HG03280 (cell line): ENCODE data around the gene OGFR.

ENCODE experiments used
- ATAC-seq: cut with Tn5 transposase; IDR thresholded peaks from one replicate; pipeline ENCODE4 v1.9.1; 2021; ENCODE audit warnings: mild to moderate bottlenecking, moderate library complexity; ENCODE audit not compliant: unreplicated experiment

Gene OGFR

DNA sequence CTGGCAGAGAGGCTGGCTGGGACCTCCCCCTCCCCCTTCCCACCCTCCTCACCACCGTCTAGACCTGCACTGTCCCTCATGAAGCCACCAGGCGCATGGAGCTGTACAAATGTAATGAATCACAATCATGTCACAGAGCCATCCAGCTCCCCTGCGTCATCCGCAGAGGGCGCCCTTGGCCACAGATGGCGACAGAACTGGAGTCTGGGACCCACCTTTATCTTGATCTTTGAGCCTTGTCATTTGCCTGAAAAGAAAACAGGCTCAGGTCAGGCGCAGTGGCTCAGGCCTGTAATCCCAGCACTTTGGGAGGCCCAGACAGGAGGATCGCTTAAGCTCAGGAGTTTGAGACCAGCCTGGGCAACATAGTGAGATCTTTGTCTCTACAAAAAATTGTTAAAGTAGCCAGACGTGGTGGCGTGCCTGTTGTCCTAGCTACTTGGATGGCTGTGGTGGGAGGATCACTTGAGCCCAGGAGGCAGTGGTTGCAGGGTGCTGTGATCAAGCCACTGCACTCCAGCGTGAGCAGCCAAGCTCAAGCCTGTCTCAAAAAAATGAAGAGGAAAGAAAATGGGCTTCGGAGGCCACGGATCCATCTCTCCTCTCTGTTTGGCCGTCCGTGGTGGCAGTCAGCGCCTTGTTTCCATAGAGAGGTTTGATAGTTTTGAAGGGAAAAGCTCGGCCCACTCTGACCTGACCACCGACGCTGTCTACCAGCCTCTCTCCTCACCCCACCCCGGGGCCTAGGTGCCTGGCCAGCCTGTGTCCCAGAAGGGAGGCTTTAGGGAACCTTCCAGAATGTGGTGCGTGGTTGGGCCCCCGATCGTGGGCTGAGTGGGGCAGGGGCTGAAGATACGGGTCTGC lies 18.4 kb downstream of the OGFR start:
- ATAC-seq: no peak

DNA sequence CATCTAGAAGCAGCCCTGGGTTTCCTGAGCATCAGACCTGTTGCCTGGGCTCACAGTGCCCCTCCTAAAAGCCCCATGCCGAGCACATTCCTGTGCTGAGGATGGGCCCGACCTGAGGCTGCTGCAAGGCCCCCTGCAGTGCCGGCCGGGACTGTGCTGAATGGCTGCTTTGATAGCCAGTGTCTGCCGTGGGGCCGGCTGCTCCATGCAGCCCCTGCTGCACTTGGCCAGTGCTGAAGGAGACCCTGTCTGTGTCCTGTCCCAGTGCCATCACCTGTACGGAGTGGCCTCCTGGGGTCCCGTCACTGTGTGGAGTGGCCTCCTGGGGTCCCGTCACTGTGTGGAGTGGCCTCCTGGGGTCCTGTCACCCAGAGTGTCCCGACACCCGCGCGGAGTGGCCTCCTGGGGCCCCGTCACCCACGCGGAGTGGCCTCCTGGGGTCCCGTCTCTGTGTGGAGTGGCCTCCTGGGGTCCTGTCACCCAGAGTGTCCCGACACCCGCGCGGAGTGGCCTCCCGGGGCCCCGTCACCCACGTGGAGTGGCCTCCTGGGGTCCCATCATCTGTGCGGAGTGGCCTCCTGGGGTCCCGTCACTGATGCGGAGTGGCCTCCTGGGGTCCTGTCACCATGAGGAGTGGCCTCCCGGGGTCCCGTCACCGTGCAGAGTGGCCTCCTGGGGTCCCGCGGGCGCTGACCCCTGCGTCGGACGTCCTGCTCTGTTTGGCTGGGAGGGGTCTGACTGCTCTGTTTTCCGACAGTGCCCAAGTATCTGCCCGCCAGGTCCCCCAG lies 19.2 kb downstream of the OGFR start:
- ATAC-seq: no peak

DNA sequence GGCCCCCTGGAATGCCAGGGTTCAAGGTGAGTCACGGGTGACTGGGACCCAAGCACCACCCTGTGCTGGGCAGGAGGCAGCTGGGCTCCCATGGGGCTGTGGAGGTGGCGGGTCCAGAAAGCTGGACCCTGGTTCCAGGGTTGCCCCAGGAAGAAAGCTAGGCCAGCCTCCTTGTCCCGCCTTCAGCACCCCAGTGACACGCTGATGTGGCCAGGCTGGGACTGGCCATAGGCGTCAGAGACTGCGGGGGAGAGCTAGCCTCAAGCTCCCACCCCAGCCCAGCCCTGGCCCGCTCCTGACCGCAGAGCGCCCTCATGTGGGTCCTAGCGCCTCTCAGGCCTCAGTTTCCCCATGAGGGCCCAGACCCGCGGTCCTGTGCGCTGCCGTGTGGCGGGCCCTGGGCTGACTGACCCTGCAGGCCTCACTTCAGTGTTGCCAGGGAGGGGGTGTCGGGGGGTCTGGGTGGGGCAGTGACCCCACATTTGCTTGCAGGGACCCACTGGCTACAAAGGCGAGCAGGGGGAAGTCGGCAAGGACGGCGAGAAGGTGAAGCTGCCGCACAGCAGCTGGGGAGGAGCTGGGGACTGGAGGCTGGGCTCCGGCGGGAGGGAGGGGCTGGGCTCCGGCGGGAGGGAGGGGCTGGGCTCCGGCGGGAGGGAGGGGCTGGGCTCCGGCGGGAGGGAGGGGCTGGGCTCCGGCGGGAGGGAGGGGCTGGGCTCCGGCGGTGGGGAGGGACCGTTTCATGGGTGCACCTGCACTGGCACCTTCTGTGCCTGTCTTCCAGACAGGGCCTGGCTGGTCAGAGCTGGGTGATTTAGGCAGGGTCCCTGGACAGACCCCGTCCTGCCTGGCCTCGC lies 20.1 kb downstream of the OGFR start:
- no peak for ATAC-seq

DNA sequence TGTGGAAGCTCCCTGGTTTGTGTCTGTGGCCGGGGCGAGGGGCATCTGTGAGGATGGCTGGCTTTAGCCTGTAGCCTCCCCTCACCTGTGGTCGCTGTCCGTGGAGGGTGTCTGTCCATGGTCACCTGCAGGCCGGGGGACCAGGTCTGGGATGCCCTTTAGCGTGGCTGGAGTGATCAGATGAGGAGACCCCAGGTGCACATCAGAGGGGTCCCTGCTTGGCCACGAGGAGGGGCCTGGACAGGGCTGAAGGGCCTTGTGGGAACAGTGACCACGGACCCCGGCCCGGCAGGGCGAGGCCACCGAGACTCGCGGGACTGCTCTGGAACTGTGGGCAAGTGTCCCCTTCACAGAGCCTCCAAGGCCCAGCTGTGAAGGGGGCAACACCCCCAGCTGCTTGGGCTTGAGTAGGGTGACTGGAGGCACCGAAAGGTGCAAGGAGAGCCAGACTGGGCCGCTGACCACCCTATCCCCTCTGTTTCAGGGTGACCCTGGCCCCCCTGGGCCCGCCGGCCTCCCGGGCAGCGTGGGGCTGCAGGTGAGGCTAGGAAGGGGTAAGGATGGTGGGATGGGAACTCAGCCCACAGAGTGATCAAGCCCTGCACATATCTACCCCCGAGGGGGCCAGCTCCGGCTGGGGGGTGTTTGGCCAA lies 20.8 kb downstream of the OGFR start:
- no peak for ATAC-seq

DNA sequence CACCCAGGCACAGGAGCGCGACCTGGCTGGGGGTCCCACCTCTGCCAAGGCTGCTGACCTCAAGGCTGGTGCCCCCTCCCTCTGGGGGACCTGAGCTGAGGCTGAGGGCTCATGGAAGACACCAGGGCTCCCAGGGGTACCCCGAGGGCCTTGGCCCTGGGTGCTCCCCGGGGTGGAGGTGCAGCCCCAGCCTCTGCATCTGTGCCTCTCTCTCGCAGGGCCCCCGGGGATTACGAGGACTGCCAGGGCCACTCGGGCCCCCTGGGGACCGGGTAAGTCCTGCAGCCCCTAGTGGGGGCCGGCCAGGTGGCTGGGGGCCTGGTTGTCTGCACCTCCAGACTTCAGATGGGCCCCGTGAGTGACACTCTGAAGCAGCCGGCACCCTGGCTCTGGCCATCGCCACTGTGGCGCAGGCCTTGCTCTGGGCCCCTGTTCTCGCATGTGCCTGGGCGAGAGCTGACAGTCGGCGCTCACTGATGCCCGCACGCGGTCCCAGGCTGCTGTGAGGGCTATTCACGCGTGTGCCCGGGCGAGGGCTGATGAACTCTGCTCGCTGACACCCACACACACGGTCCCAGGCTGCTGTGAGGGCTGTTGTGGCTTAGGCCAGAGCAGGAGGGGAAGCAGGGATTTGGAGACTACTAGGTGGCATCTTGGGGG lies 21.5 kb downstream of the OGFR start:
- no peak for ATAC-seq

DNA sequence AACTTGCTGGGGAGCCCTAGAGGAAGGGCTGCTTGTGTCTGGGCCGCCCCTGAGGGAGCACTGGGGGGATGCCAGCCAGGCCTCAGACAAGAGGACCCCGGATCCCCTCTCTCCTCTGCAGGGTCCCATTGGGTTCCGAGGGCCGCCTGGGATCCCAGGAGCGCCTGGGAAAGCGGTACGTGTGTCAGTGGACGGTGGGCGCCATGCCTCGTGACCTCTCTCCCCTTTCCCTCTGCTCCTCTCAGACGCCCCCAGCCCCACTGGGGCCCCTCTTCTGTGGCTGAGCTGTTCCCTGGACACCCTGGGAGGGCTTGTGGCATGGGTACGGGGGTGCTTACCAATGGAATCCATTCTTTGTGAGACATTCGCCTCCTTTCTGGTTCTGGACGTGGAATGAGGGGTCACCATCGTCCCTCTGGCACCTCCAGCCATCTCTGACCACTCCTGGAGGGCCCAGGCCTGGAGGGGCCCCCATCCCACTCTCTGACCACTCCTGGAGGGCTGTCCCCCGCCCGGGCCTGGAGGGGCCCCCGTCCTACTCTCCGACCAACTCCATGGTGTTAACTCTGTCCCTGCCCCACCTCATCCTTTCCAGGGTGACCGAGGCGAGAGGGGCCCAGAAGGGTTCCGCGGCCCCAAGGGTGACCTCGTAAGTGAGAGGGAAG lies 22.1 kb downstream of the OGFR start:
- no peak for ATAC-seq

DNA sequence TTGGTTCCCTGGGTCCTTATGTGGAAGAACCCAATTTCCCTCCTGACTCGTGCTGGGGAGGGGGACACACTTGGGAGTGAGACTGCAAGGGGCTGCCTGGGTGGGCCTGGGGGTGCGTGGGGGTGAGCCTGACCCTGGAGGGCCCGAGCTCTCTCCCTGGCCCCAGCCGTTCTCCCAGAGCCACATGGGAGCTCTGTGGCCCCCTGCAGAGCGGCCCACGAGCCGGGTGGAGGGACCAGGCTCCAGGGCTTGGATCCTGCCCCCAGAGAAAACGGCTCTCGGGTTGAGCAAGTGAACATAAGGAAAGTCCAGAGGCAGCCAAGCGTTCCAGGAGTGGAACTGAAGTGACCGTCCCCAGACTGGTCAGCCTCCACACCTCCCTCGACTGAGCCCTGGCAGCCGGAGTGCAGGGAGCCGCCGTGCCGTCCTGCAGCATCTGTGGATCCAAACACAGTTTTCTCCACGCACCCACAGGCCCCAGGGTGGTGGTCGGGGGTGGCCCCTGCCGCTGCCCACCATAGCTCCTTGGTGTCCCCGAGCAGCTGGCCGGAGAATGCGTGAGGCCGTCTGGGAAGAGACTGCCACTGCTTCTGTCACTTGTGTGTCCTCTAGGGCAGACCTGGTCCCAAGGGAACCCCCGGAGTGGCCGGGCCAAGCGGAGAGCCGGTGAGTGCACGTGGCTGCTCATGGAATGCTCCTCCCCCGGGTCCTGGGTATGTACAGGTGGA lies 22.8 kb downstream of the OGFR start:
- no peak for ATAC-seq

DNA sequence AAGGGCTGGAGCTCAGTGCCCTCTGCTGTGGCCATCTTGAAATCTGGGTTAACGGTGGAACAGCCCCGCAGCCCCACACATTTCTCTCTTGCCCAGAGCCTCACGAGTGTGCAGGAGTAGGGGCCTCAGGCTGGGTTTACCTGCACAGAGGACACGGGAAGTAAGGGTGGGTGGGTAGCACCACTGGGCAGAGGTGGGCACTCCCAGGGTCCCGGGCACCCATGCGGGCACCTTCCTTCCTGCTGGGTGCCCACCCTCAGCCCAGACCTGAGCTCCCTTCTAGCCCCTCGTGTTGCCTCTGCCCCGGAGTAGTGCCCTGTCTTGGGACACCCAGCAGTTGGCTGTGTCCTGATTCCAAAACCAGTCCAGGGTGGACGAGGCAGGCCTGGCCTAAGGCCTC lies 23.4 kb downstream of the OGFR start:
- ATAC-seq: no peak

DNA sequence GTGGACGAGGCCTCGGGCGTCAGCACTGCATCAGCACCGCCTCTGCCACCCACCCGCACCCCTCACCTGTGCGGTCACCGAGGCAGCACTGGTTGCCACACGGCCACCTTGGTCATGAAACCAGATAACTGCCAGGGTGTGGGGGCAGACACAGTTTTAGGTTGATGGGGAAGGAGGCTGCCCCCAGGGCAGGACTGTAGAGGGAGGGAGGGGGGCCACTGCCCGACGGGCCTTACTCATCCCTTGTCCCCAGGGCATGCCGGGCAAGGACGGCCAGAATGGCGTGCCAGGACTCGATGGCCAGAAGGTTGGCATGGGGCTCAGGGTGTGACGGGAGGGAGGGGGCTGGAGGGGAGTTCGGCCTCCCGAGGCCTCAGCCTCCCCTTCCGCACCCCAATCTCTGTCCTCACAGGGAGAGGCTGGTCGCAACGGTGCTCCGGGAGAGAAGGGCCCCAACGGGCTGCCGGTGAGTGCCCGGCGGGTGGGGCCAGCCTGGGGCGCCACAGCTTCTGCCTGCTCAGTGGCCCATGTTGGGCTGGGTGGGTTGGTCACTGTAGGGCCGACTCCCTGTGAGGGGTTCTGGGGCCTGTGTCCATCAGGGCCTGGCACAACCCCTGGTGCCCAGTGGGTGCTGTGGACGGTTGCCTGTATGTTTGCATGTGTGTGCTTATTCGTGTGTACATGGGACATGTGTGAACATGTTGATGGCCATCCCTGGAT lies 24.0 kb downstream of the OGFR start:
- ATAC-seq: no peak

DNA sequence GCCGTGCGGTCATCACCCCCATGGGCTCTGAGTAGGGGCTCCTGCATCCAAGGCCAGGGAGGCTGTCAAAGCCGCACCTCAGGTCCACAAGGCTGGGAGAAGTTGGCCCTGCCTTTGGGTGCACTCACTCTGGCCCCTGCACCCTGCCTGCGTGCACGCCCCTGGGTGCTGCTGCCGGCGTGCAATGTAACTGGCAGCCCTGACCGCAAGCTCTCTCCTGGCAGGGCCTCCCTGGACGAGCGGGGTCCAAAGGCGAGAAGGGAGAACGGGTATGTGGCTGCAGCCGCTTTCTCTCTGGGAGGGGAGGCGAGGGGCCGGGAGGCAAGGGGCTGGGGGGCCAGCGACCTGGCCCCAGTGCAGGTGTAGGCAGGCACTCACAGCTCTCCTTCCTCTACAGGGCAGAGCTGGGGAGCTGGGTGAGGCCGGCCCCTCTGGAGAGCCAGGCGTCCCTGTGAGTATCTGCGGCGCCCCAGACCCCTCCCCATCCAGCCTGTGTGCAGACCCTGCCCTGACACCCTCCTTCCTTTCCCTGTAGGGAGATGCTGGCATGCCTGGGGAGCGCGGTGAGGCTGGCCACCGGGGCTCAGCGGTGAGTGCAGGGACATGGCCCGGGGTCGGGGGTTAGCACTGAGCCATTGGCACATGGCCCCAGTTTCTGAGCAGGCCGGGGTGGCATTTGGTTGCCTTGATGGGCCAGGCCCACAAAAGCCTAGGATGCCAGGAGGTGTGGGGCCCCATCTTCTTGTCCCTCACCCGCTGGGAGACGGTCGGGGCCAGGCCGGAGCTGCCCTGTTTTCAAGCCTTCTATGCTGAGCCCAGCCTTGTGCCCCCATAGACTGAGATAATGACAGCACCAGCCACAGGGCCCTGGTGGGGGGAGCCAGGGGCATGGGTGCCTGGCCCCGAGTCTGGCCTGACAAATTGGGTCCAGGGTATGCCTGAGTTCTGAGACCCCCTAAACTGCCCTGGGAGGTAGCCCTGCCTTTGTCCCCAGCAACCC lies 24.9 kb downstream of the OGFR start:
- no peak for ATAC-seq

DNA sequence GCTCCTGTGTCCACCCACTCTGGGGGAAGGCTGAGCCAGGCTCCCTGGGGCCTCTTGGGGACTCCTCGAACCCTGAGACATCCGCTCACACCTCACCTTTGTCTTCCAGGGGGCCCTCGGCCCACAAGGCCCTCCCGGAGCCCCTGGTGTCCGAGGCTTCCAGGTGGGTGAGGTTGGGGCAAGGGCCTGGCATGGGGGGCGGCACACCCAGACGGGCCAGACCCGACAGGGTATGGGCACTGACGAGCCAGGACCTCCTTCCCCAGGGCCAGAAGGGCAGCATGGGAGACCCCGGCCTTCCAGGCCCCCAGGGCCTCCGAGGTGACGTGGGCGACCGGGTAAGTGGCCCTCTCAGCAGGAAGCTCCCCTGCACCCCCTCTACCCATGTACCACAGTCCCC lies 25.6 kb downstream of the OGFR start:
- no peak for ATAC-seq

DNA sequence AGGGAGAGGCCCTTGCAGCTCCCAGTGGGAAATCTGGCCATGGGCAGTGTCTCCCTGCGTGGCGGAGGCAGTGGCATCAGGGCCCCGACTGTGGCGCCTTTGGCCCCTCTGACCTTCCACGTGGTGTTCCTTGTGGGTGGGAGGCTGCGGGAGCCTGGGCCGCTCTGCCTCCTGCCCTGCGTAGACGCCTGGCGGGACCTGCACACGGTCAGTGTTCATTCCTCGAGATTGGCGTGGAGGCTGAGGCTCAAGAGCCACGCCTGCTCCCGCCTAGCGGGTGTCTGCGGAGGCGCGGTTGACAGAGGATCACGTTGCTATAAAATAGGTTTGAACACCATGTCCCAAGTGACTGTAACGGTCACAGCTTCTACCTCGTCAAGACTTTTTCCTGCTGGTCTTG lies 26.2 kb downstream of the OGFR start:
- no peak for ATAC-seq

DNA sequence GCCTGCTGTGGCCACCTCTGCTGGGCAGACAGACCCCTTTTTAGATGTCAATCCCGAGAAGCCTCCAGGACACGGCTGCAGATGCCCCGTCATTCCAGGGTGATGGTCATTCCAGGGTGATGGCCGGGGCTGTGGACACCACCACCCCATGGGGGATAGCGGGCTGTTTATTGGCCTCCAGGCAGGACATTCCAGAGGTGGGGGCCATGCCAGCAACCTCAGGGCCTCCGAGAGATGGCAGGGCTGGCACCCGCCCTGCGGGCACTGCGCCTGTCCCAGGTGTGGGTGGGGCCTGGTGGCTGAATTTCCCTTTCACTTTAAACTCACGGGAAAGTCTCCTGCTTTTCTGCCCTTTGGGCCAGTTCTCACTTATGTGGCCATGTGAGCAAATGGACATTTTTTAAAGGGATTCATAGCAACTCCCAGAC lies 26.7 kb downstream of the OGFR start:
- no peak for ATAC-seq

DNA sequence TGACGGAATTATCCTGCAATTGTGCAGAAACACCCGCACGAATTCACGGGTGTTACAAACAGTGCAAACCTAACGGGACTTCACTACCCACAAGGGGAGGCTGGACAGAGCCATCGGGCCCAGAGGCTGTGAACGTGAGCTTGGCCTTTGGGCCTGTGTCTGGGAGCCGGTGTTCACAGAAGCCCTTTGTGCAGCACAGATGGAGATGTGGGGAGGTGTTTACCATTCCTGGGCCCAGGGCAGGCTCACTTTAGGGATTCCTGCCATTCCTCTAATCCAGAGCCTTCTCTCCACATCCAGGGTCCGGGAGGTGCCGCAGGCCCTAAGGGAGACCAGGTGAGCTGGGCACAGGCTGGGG lies 27.2 kb downstream of the OGFR start:
- no peak for ATAC-seq

DNA sequence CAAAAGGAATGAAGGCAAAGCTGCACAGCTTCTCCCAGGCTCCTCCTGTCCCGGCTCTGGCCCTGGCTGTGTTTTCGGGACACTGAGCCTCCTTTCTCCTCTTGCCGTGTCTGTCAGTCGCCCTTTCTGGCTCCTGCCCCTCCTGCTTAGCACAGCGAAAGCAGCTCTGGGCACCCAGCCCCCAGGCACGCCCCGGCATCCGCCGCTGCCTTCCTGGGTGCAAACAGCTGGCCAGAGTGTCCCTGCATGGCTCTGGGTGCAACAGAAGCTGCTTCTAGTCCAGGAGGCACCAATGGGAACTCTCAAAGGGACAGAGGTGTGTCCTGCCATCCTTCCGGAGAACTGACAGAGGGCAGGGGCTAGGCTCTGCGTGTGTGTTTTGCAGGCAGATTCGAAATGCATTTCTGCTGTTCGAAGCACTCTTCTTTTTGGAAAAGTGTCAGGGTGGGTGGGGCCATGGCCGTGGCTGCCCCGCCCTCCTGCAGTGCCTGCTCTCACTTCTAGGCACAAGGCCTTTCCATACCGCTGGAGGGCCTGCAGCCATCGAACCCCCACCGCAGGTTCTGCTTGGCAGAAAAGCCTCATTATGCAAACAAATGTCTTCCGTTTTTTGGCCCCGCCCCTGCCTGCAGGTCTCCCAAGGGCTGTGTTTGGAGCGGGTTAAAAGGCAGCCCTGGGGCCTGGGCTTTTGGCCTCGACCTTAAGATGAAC lies 27.7 kb downstream of the OGFR start:
- no peak for ATAC-seq

DNA sequence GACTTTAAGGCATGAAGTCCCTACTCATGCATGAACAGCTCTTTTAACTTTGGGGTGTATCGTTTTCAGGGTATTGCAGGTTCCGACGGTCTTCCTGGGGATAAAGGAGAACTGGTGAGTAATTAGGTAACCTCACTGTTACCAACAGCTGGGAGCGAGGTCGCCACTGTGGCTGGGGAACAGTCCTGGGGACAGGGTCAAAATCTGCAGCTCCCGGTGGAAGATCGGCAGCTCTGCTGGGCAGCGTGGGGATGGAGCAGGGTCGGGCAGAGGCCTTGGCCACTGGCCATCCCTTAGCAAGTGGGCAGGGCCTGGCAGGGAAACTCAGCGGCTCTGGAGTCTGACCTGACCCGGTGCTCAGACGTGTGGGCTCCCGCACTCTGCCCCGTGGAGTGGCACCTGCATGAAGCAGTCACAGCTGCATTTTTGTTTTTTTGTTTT lies 28.3 kb downstream of the OGFR start:
- ATAC-seq: no peak
